GM06990 (cell line): ENCODE measurements around the gene COX17.

Experiments used
- DNase-seq: peaks from one replicate; pipeline ENCODE4 v3.0.0-alpha.2; 2011; ENCODE audit not compliant: insufficient read length; ENCODE audit errors: extremely low read depth
- H3K27me3 ChIP-seq: replicated peaks from 2 replicates; pipeline ENCODE4 v1.6.0; 2011; ENCODE audit warnings: low read length; ENCODE audit not compliant: control insufficient read depth, insufficient read depth
- H3K36me3 ChIP-seq: 2 replicates; pipeline ENCODE4 v1.5.1; 2011; ENCODE audit warnings: low read length; ENCODE audit not compliant: control insufficient read depth, insufficient read depth
- H3K4me3 ChIP-seq: replicated peaks from 2 replicates; pipeline ENCODE4 v1.5.1; 2011; ENCODE audit warnings: low read depth, mild to moderate bottlenecking, control low read depth, low read length
- TF ChIP-seq, protein P1 (sequence below): IDR thresholded peaks from 2 replicates; pipeline ENCODE4 v1.5.1; 2011; ENCODE audit warnings: low read length, control low read depth, mild to moderate bottlenecking, inconsistent platforms; ENCODE audit not compliant: insufficient read depth, poor library complexity, severe bottlenecking

The COX17 gene

DNA sequence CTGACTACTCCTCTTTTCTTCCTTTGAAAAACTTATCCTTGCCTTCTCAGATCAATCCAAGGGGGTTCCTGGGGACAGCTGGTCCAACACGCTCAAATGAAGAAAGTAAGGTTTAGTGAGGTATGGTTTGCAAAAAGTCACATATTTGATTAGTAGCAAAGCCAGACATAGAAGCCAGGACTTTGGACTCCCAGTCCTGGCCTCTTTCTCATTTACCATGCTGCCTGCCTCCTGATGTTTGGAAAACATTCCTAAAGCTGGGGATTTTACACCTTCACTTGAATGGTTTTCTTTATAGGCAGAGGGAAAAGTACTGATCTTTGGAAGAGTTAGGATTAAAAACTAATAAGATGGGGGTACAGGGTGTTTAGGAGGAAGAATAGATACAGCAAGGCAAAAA lies 31.4 kb downstream of the COX17 start:
- Histone ChIP-seq H3K4me3 (no peak overlapping the region), H3K36me3 (peaks cover 3% of the 10 kb centered on the region), H3K27me3 (no peaks in the 10 kb centered on the region)
- TF ChIP-seq, protein P1, sequence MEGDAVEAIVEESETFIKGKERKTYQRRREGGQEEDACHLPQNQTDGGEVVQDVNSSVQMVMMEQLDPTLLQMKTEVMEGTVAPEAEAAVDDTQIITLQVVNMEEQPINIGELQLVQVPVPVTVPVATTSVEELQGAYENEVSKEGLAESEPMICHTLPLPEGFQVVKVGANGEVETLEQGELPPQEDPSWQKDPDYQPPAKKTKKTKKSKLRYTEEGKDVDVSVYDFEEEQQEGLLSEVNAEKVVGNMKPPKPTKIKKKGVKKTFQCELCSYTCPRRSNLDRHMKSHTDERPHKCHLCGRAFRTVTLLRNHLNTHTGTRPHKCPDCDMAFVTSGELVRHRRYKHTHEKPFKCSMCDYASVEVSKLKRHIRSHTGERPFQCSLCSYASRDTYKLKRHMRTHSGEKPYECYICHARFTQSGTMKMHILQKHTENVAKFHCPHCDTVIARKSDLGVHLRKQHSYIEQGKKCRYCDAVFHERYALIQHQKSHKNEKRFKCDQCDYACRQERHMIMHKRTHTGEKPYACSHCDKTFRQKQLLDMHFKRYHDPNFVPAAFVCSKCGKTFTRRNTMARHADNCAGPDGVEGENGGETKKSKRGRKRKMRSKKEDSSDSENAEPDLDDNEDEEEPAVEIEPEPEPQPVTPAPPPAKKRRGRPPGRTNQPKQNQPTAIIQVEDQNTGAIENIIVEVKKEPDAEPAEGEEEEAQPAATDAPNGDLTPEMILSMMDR, result no peak
- DNase-seq, result no peak

DNA sequence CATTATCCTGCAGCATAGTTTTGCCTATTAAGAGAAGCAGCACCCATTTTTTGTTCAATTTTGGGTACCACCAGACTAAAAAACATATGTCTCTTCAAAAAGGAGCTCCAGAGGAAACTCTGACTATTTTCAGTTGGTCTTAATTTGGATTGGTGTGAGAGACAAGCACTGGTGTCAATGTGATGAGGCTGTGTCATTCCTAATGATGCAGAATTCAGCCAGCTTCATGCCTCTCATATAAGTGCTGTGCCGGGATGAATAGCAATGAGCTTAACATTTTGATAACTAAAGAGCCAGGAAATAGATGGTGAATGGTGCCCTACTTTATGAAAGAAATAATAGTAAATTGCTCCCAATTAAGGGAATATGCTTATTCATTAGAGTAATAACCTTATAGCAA lies 32.7 kb downstream of the COX17 start:
- H3K27me3 ChIP-seq, result no peaks in the 10 kb centered on the region
- TF ChIP-seq, protein P1, result no peak
- no peak overlapping the region for H3K4me3 ChIP-seq
- H3K36me3 ChIP-seq, result peaks cover 3% of the 10 kb centered on the region
- DNase-seq, result no peak

DNA sequence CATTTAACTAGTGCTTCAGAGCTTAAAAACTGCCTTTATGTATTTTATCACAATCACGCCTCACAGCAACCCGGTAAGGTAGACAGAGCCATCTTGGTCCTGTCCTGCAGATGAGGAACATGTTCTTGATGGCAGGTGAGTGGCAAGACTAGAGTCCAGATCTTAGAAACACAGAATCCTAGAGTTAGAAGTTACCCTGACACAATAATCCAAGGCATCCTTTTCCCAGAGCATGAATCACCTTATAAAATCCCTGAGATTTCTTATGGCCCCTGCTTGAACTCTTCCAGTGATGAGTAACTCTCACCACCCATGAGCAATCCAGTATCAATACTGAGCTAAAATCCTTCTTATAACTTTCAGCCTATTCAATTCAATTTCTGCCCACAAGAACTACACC lies 33.7 kb downstream of the COX17 start:
- no peak for DNase-seq
- Histone ChIP-seq H3K4me3 (no peak overlapping the region), H3K27me3 (no peaks in the 10 kb centered on the region), H3K36me3 (peaks cover 3% of the 10 kb centered on the region)
- TF ChIP-seq, protein P1, result no peak

DNA sequence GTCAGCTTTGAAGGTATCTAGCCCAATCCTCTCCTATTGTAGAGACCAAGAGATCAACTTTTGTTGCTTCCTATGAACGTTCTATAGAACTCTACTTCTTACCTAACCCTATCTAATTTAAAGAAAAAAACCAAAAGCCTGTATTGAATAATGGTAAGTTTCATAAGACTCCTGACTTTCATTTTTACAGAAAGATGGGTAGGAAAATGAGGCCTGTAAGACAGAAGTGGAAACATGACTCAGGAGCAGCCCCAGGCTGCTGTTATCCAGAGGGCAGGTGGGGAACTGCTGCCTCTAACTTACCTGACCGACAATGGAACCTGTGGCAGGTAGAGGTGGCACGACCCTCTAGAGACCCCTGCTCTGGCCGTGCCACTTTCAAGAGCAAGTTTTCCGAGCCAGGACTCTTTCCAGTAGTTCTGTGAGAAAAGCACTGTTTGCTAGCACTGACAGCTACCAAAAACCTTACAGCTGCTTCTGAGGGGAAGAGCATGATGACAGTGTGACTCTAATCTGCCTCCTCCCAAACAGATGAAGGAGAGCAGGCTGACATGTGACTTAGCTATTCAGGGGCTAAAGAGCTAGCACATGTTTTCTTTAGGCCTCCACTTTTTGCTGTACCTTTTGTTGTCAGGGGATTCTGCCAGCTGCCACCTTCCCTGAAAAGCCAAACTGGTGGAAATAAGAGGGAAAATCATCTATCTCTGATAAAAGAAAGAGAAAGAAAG lies 34.3 kb downstream of the COX17 start:
- H3K27me3 ChIP-seq, result no peaks in the 10 kb centered on the region
- no peak overlapping the region for H3K4me3 ChIP-seq
- peaks cover 3% of the 10 kb centered on the region for H3K36me3 ChIP-seq
- TF ChIP-seq, protein P1, result no peak
- no peak for DNase-seq

DNA sequence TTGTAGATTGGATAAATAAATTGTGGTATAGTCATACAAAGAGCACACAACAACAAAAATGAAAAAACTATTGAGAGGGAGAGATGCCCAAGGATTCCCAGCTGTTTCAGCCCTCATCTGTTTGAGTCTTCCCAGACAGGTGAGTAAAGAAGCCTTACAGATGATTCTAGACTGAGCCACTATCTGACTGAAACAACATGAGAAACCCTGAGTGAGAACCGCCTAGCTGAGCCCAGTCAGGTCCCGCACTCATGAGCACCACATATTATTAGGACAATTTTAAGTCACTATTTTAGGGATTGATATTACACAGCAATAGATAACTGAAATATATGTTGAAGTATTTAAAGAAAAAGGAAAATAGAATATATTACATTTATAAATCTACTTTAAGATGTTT lies 35.8 kb downstream of the COX17 start:
- Histone ChIP-seq H3K27me3 (no peaks in the 10 kb centered on the region), H3K4me3 (no peak overlapping the region), H3K36me3 (peaks cover 3% of the 10 kb centered on the region)
- DNase-seq, result no peak
- TF ChIP-seq, protein P1, result no peak
